ENCODE measurements around the gene ZMYM4.
"Not testable (repeated sequence)": the region's sequence is repeated elsewhere in the genome, so short reads cannot be mapped to it uniquely, and the experiment has no call there.

ZMYM4 gene

DNA sequence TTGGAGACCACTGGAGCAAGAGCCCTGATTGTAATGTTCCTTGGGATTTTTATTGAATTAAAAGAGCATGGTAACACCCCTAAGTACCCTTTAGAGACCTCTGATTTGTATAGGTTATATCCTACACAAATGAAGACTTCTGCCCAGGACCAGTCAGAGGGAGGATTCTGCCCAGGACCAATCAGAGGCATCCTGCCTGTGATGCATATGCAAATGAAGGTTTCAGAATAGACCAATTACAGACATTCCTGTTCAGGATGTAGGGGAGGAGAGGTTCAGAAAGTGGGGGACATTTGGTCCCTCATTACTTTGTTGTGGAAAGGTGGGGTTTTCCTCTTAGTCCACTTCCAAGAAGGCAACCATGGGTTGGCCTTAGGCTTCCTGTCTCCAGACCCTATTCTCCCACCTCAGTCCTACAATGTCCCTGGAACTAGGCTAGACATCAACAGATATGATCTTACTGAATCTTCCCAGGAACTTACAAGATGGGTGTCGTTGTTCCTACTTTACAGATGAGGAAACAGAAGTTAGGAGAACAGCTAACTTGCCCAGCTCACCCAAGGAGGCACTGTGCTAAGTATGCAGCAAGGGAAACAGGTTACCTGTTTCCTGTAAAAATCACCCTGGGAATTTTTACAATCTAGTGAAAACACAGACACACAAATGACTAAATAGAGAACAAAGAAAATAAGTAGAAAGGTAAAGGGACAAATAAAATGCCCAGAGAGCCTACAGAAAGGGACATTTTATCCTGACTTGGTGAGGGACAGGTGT is 38.7 kb upstream of the ZMYM4 start:
- Histone ChIP-seq H3K27me3 (replicated peaks; ENCODE audit: control insufficient read depth, insufficient read depth, low read length) (no peaks in the 10 kb centered on the region), H3K36me3 (ENCODE audit: control insufficient read depth, insufficient read depth, low read length) (no peaks in the 10 kb centered on the region), H3K4me3 (replicated peaks; ENCODE audit: low read depth, low read length) (no peak overlapping the region)
- peak; percentile 4 for DNase-seq (ENCODE audit: extremely low read depth, insufficient read length)
- TF ChIP-seq, protein P1, sequence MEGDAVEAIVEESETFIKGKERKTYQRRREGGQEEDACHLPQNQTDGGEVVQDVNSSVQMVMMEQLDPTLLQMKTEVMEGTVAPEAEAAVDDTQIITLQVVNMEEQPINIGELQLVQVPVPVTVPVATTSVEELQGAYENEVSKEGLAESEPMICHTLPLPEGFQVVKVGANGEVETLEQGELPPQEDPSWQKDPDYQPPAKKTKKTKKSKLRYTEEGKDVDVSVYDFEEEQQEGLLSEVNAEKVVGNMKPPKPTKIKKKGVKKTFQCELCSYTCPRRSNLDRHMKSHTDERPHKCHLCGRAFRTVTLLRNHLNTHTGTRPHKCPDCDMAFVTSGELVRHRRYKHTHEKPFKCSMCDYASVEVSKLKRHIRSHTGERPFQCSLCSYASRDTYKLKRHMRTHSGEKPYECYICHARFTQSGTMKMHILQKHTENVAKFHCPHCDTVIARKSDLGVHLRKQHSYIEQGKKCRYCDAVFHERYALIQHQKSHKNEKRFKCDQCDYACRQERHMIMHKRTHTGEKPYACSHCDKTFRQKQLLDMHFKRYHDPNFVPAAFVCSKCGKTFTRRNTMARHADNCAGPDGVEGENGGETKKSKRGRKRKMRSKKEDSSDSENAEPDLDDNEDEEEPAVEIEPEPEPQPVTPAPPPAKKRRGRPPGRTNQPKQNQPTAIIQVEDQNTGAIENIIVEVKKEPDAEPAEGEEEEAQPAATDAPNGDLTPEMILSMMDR (IDR thresholded peaks at IDR 0.05; ENCODE audit: insufficient read depth, low read length, poor library complexity, severe bottlenecking) = no peak

DNA sequence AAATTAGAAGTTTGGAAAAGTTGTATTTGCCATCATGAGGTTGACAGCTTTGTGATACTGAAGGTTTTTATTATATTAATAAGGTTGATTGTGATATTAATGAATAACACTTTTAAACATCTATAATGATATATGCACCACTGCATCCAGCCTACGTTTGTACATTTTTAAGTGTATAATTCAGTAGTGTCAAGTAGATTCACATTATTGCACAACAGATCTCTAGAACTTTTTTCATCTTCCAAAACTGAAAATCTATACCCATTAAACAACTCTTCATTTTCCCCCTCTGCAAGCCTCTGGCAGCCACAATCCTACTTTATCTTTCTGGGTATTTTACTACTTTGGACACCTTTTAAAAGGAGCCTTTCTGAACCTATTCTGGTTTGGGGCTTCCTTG is 37.2 kb upstream of the ZMYM4 start:
- H3K4me3 ChIP-seq (replicated peaks; ENCODE audit: low read depth, low read length) = no peak overlapping the region
- H3K36me3 ChIP-seq (ENCODE audit: control insufficient read depth, insufficient read depth, low read length) = no peaks in the 10 kb centered on the region
- TF ChIP-seq, protein P1 (IDR thresholded peaks at IDR 0.05; ENCODE audit: insufficient read depth, low read length, poor library complexity, severe bottlenecking) = no peak
- no peaks in the 10 kb centered on the region for H3K27me3 ChIP-seq (replicated peaks; ENCODE audit: control insufficient read depth, insufficient read depth, low read length)
- no peak for DNase-seq (ENCODE audit: extremely low read depth, insufficient read length)

DNA sequence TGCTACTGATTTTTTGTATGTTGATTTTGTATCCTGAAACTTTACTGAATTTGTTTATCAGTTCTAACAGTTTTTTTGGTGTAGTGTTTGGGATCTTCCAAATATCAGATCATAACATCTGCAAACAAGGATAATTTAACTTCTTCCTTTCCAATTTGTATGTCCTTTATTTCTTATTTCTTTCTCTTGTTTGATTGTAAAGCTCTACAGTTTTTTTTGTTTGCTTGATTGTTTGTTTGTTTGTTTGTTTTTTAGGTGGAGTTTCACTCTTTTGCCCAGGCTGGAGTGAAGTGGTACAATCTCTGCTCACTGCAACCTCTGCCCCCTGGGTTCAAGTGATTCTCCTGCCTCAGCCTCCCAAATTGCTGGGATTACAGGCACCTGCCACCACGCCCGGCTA is 31.7 kb upstream of the ZMYM4 start:
- not testable (repeated sequence) for DNase-seq (ENCODE audit: extremely low read depth, insufficient read length); H3K27me3 ChIP-seq (replicated peaks; ENCODE audit: control insufficient read depth, insufficient read depth, low read length); H3K4me3 ChIP-seq (replicated peaks; ENCODE audit: low read depth, low read length); H3K36me3 ChIP-seq (ENCODE audit: control insufficient read depth, insufficient read depth, low read length)

DNA sequence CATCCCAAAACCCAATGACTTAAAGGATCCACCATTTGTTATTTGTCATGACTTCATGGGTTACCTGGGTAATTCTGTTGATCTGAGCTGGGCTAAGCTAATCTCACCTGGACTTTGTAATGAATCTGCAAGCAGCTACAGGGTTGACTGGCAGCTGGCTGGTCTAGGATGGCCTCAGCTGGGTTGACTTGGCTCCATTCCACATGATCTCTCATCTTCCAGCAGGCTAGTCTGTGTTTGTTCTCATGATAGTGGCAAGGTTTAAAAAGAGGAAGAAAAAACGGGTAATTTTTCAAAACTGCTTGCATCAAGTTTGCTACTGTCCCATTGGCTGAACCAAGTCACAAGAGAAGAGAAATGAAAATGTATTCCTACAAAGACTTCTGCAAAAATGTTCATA is 24.8 kb upstream of the ZMYM4 start:
- TF ChIP-seq, protein P1 (IDR thresholded peaks at IDR 0.05; ENCODE audit: insufficient read depth, low read length, poor library complexity, severe bottlenecking) = no peak
- Histone ChIP-seq H3K36me3 (ENCODE audit: control insufficient read depth, insufficient read depth, low read length) (no peaks in the 10 kb centered on the region), H3K4me3 (replicated peaks; ENCODE audit: low read depth, low read length) (no peak overlapping the region), H3K27me3 (replicated peaks; ENCODE audit: control insufficient read depth, insufficient read depth, low read length) (no peaks in the 10 kb centered on the region)
- no peak for DNase-seq (ENCODE audit: extremely low read depth, insufficient read length)

DNA sequence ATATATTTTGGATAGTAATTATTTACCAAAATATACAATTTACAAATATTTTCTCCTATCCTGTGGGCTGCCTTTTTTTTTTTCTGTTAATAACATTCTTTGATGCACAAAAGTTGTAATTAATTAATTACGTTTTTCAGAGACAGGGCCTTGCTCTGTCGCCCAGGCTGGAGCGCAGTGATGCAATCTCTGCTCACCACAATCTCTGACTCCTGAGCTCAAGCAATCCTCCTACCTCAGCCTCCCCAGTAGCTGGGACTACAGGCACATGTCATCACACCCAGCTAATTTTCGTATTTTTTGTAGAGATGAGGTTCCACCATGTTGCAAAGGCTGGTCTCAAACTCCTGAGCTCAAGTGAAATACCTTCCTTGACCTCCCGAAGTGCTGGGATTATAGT is 21.3 kb upstream of the ZMYM4 start:
- TF ChIP-seq, protein P1 (IDR thresholded peaks at IDR 0.05; ENCODE audit: insufficient read depth, low read length, poor library complexity, severe bottlenecking) = no peak
- no peaks in the 10 kb centered on the region for H3K36me3 ChIP-seq (ENCODE audit: control insufficient read depth, insufficient read depth, low read length)
- DNase-seq (ENCODE audit: extremely low read depth, insufficient read length) = no peak
- no peak overlapping the region for H3K4me3 ChIP-seq (replicated peaks; ENCODE audit: low read depth, low read length)
- H3K27me3 ChIP-seq (replicated peaks; ENCODE audit: control insufficient read depth, insufficient read depth, low read length) = no peaks in the 10 kb centered on the region

DNA sequence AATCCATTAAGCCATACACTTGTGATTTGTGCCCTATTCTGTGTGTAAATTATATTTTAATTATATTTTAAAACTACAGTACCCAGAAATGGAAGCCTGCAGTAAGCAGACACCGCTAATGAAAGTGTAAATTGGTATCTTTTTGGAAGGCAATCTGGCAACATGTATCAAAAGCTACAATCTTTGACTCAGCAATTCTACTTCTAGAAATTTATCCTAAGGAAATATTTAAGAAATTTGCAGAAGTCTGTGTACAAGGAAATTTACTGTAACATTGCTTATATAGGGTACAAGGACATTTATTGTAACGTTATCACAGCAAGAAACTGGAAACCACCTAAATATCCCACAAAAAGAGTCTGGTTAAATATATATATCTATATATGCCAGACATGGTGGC is 14.6 kb upstream of the ZMYM4 start:
- H3K36me3 ChIP-seq (ENCODE audit: control insufficient read depth, insufficient read depth, low read length) = no peaks in the 10 kb centered on the region
- DNase-seq (ENCODE audit: extremely low read depth, insufficient read length) = no peak
- TF ChIP-seq, protein P1 (IDR thresholded peaks at IDR 0.05; ENCODE audit: insufficient read depth, low read length, poor library complexity, severe bottlenecking) = no peak
- no peaks in the 10 kb centered on the region for H3K27me3 ChIP-seq (replicated peaks; ENCODE audit: control insufficient read depth, insufficient read depth, low read length)
- no peak overlapping the region for H3K4me3 ChIP-seq (replicated peaks; ENCODE audit: low read depth, low read length)

Measured in GM06990 (cell line).